Measurements from ENCODE around the gene TIMM9.
A peak's percentile ranks its signal among the peaks of the same experiment; 100 is the strongest.
"Not testable (repeated sequence)": the region's sequence is repeated elsewhere in the genome, so short reads cannot be mapped to it uniquely, and the experiment has no call there.

The TIMM9 gene

DNA sequence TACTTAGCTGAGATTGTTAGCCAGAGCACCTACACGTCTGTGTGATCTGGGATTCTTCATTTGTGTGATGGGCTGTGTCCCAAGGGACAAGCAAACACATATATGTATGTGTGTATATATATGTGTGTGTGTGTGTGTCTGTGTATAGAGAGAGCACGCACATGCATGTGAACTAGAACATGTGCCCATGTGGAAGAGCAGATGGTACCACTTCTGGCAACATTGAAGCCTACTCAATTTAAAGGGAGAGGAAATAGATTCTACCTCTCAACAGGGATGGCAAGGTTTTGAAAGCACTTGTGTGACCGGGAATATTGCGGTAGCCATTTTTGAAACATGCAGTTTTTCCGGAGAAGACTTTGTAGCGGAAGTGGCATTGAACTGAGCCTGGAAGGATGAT is 30.2 kb downstream of the TIMM9 start:
- no peak for DNase-seq

DNA sequence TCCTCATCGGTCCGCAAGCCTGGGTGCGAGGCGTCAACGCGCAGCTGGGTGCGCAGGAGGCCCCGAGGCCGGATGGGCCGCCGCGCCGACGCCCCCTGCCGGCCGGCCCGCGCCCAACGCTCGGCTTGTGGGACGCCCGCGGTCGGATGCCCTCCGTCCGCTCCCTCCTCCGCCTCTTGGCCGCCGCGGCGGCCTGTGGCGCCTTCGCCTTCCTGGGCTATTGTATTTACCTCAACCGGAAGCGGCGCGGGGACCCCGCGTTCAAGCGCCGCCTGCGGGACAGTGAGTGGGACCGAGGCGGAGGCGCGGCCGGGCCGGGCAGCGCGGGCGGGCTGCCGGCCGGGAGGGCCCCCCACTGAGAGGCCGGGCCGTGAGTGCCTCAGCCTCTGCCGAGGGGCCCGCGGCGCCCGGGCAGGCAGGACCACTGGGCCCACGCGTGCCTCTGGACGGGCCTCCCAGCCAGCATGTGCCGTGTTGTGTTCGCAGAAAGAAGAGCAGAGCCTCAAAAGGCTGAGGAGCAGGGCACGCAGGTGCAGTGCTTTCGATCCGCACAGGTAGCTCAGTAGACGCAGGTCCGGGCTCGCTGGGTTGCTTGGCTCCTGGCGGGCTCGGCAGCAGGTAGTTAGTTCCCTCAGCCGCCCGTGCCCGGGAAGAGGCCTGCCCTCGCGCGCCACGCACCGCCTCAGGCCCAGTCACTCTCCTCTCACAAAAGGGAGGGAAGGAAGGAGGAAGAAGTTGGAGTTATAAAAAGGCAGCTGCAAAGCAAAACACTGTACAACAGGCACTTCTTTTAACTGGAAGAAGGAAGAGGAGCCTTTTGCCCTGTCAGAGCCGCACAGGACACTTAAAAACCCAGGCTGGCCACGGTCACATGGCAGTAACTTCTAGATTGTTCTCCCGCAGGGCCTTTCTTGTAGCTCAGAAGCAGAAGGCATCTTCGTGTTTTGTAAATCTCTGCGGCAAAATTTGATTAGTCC is 31.2 kb downstream of the TIMM9 start, which contains the start of gene TOMM20L:
Gene TOMM20L, plus strand, starts transcription at position 119 of the 977 bp plus-strand sequence. Its CDS starts 28 bp downstream, at position 147.
- DNase-seq, result no peak

DNA sequence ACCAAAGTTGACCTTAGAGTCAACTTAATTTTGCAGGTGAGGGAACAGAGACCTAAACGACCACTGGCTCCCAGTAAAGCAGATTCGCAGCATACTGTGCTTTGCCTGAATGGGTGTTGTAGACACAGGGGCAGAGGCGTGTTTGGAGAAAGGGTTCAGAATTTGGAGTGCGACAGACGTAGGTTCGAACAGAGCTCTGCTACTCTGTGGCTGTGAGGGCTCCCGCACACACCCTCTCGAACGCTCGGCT is 31.8 kb downstream of the TIMM9 start:
- DNase-seq, result no peak

DNA sequence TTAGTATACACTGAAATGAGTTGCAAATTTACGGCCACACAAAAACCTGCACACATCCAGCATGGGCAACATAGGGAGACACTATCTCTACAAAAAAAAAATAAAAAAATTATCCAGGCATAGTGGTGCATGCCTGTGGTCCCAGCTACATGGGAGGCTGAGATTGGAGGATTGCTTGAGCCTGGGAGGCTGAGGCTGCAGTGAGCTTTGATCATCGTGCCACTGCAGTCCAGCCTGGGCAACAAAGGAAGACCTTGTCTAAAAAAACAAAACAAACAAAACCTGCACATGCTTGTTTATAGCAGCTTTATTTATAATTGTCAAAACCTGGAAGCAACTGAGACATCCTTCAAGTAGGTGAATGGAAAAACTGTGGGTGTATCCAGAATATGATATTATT is 36.5 kb downstream of the TIMM9 start:
- no peak for DNase-seq

DNA sequence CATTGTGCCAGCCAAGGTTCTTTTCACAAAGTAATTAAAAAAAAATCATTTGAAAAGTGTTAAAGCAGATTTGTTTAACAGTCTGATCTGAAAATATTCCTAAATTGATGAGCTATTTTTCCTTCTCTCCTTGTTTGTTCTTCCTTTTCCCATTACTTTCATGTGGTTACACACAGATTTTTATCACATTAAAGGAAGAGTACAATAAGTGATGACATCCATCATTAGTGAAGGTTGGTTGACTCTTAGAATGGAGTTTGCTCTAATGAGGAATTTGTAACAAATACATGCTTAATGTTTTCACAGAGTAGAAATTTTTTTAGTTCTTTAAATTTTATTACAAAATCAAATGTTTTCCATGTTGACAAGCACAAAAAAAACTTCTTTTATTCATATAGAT is 50.5 kb downstream of the TIMM9 start:
- DNase-seq, result no peak

DNA sequence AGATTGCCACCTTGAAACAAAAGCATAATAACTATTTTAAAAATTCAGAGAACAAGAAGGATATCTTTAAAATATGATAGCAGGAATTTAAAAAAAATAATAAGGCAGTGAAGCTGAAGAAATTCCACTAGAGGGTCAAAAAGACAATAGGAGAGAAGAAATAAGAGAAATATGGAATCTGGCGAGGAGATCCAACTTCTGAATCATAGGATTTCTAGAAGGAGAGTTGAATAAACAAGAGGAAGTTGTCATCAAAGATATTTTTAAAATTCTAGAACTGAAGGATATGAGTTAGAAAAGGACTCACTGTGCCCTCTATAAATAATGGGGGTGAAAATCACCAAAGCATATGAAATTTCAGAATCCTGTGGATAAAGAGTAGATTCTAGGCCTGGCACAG is 58.4 kb downstream of the TIMM9 start:
- DNase-seq, result no peak

DNA sequence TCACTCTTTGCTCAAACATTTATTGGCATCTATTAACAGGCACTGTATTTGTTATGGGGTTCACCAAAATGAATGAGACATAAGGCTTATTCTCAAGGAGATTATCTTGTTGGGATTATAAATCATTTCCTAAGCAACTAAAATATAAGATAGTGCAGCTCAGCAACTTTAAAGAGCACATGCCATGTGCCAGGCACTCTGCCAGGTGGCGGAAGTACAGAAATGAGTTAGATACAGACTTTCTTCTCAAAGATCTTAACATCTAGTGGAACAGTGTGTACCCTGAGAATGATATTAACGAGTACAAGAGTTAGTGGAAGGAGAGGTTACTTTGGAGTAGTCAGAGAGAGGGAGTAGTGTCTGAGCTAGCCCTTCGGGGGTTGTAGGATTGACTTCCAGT is 60.0 kb downstream of the TIMM9 start:
- DNase-seq, result peak; percentile 67

DNA sequence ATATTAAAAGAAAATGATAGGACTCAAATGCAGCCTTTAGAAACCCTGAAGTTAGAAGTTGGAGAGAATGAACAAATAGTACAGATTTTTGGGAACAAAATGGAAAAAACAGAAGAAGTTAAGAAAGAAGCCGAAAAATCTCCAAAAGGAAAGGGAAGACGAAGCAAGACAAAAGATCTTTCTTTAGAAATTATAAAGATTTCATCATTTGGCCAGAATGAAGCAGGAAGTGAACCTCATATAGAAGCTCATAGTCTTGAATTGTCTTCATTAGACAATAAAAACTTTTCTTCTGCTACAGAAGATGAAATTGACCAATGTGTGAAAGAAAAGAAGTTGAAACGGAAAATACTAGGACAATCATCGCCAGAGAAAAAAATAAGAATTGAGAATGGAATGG is 63.0 kb downstream of the TIMM9 start:
- no peak for DNase-seq

DNA sequence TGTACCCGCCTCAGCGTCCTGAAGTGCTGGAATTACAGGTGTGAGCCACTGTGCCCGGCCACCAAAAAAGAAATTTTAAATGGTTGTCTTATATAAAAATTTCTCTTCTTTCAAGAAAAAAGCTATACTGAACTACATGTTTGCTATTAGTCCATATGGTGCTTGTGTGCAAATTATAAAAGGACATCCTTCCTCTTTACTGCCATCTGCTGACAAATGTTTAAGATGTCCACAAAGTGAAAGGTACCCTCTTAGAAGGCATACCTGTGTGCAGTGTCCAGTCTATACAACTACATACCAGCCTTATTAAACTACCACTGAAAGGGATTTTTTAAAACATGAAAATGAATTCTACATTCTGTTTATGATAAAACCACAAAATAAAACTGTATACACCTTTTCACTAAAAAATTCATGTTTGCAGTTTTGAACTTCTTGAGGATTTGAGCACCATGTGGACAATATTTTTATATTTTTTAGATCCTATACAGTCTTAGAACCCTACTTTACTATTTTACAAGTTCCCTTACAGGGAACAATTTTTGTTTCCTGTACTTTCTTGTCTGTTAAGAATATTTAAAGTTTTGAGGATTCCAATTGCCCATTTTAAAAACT is 64.4 kb downstream of the TIMM9 start:
- peak; percentile 48 for DNase-seq

DNA sequence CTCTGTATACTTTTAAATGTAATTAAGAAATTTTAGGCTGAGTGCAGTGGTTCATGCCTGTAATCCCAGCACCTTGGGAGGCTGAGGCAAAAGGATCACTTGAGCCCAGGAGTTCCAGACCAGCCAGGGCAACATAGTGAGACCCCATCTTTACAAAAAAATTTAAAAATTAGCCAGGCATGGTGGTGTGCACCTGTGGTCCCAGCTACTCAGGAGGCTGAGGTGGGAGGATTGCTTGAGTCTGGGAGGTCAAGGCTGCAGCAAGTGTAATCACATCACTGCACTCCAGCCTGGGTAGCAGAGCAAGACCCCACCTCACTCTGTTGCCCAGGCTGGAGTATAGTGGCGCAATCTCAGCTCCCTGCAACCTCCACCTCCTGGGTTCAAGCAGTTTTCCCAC is 65.1 kb downstream of the TIMM9 start:
- not testable (repeated sequence) for DNase-seq

All from NCI-H82 (cell line).